ENCODE measurements around the gene NOL11.

- TF ChIP-seq CTCF (conservative IDR thresholded peaks at IDR 0.05; ENCODE audit: low read length) (no peak), EZH2phosphoT487 (IDR thresholded peaks at IDR 0.05; ENCODE audit: borderline replicate concordance) (no peak)
Observed at GRCh38 chr17:67750067-67750466, 32.3 kb downstream of the NOL11 start.

Measured in Loucy (cell line).